BJ (cell line): ENCODE measurements around the gene FEM1B. TPM values are rescaled to one million over a fixed set of nuclear protein-coding genes. Genes with fewer than 3 reads are reported as not detected.

Experiments
- CTCF ChIA-PET: fragments of 350-600 bp; formaldehyde crosslinking; extraction: SDS; loops from one replicate; lab custom pipeline; 2021; ENCODE audit warnings: antibody characterized with exemption, inconsistent platforms; lab: Yijun Ruan, JAX
- POLR2A ChIA-PET: fragments of 300-600 bp; sonication (Branson Sonifier 250); formaldehyde crosslinking; extraction: SDS; loops from one replicate; lab custom pipeline; 2021; ENCODE audit warnings: antibody characterized with exemption; lab: Charles Lee
- DNase-seq: peaks from one replicate; pipeline ENCODE4 v3.0.0-alpha.2; 2011; ENCODE audit warnings: low read depth
- H3K27me3 ChIP-seq: 2 replicates; pipeline ENCODE4 v1.6.0; 2011; ENCODE audit warnings: low read length; ENCODE audit not compliant: control insufficient read depth, insufficient read depth
- H3K36me3 ChIP-seq: 2 replicates; pipeline ENCODE4 v1.5.1; 2011; ENCODE audit warnings: low read length; ENCODE audit not compliant: control insufficient read depth, insufficient read depth
- H3K4me3 ChIP-seq: 2 replicates; pipeline ENCODE4 v1.5.1; 2011; ENCODE audit warnings: low read depth, mild to moderate bottlenecking, control low read depth, low read length
- CTCF ChIP-seq: IDR thresholded peaks from 2 replicates; pipeline ENCODE4 v1.5.1; 2011; ENCODE audit warnings: low read depth, mild to moderate bottlenecking, control low read depth, inconsistent platforms, low read length, moderate library complexity; ENCODE audit not compliant: insufficient read depth
- polyA plus RNA-seq: library from polyadenylated mRNA; depleted of rRNA; stranded (reverse); fragments of >200 nt; gene quantifications from 2 replicates; pipeline ENCODE4 v1.2.3, GENCODE V29; 2011

Gene FEM1B
- polyA plus RNA-seq, 1 experiment = 58.3 TPM

GRCh38 chr15:68328443-68328842 is 50.9 kb downstream of the FEM1B start:
- no peak for TF ChIP-seq CTCF
- H3K27me3 ChIP-seq = 0 out of 2 replicates have a peak, but pooled peaks cover 2% of the 10 kb centered on the region
- no peak for DNase-seq
- H3K36me3 ChIP-seq = peaks cover 2% of the 10 kb centered on the region; the same call in 1 of the 2 replicates
- CTCF ChIA-PET = interaction anchor here (0.7 to 0.9 kb wide), 2 partner anchors 22 to 222 kb away, joined by 3 to 4 read pairs; no protein-coding TSS in a partner anchor
- H3K4me3 ChIP-seq = no peak overlapping the region
- POLR2A ChIA-PET = no interaction called here

- no peak for TF ChIP-seq CTCF
- Histone ChIP-seq H3K36me3 (peaks cover 2% of the 10 kb centered on the region; the same call in 1 of the 2 replicates), H3K27me3 (no peaks in the 10 kb centered on the region), H3K4me3 (no peak overlapping the region)
- CTCF ChIA-PET = interaction anchor here (0.7 to 0.9 kb wide), 2 partner anchors 23 to 221 kb away, joined by 3 to 4 read pairs; no protein-coding TSS in a partner anchor
- POLR2A ChIA-PET = no interaction called here
- DNase-seq = no peak
Observed at GRCh38 chr15:68328964-68329363, 51.4 kb downstream of the FEM1B start.

- H3K27me3 ChIP-seq = no peaks in the 10 kb centered on the region
- no peak for TF ChIP-seq CTCF
- CTCF ChIA-PET = no interaction called here
- no peaks in the 10 kb centered on the region; the same call in 1 of the 2 replicates for H3K36me3 ChIP-seq
- no peak for DNase-seq
- POLR2A ChIA-PET = no interaction called here
- H3K4me3 ChIP-seq = no peak overlapping the region
Observed at GRCh38 chr15:68330416-68330815, 52.9 kb downstream of the FEM1B start.

- ChIA-PET POLR2A (no interaction called here), CTCF (no interaction called here)
- Histone ChIP-seq H3K27me3 (no peaks in the 10 kb centered on the region), H3K36me3 (no peaks in the 10 kb centered on the region; the same call in 1 of the 2 replicates), H3K4me3 (no peak overlapping the region)
- DNase-seq = no peak
- TF ChIP-seq CTCF = no peak
Observed at GRCh38 chr15:68330901-68331300, 53.4 kb downstream of the FEM1B start.

GRCh38 chr15:68332266-68332665 is 54.7 kb downstream of the FEM1B start:
- Histone ChIP-seq H3K36me3 (no peaks in the 10 kb centered on the region; the same call in 1 of the 2 replicates), H3K4me3 (no peak overlapping the region), H3K27me3 (no peaks in the 10 kb centered on the region)
- TF ChIP-seq CTCF = no peak
- ChIA-PET CTCF (no interaction called here), POLR2A (no interaction called here)
- no peak for DNase-seq
